ENCODE data around the gene CYFIP1.
"Not testable (repeated sequence)": the region's sequence is repeated elsewhere in the genome, so short reads cannot be mapped to it uniquely, and the experiment has no call there.

CYFIP1 gene

DNA sequence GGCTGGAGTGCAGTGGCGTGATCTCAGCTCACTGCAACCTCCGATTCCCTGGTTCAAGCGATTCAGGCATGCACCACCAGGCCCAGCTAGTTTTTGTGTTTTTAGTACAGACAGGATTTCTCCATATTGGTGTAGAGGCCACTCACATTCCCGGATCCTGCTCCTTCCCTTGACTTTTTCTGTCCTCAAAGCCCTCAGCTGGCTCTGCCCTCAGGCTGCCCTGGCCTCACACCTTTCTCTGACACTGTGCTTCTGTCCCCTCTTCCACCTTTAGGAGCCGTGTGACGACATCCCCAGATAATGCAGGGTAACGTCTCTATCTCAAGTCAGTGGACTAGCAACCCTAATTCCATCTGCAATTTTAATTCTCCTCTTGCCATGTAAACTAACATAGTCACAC is 8.6 kb upstream of the CYFIP1 start:
- no peaks in the 10 kb centered on the region for H3K9me3 ChIP-seq (ENCODE audit: control insufficient read depth, insufficient read depth, low read length)
- H3K27me3 ChIP-seq (ENCODE audit: control insufficient read depth, insufficient read depth, low read length), result no peaks in the 10 kb centered on the region
- H3K4me3 ChIP-seq (ENCODE audit: low read depth, low read length), result no peak overlapping the region
- H3K4me1 ChIP-seq (ENCODE audit: control insufficient read depth, insufficient read depth, low read length), result no peaks in the 10 kb centered on the region
- no peak overlapping the region for H3K9ac ChIP-seq (ENCODE audit: low read depth, low read length)
- no peaks in the 10 kb centered on the region for H3K36me3 ChIP-seq (ENCODE audit: control insufficient read depth, insufficient read depth, low read length)

DNA sequence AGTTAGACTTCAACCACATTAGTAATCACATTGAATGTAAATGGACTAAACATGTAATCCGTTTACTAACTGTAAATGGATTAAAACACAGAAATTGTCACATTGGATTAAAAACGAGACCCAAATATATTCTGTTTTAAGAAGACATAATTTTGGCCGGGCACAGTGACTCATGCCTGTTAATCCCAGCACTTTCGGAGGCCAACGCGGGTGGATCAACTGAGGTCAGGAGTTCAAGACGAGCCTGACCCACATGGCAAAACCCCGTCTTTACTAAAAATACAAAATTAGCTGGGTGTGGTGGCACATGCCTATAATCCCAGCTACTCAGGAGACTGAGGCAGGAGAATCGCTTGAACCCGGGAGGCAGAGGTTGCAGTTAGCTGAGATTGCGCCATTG is 1.8 kb upstream of the CYFIP1 start:
- H3K27me3 ChIP-seq (ENCODE audit: control insufficient read depth, insufficient read depth, low read length), result peaks cover 22% of the 10 kb centered on the region
- H3K36me3 ChIP-seq (ENCODE audit: control insufficient read depth, insufficient read depth, low read length); H3K4me3 ChIP-seq (ENCODE audit: low read depth, low read length); H3K9ac ChIP-seq (ENCODE audit: low read depth, low read length); H3K9me3 ChIP-seq (ENCODE audit: control insufficient read depth, insufficient read depth, low read length); H3K4me1 ChIP-seq (ENCODE audit: control insufficient read depth, insufficient read depth, low read length): not testable (repeated sequence)

GRCh38 chr15:22981051-22981840 is 1.1 kb upstream of the CYFIP1 start:
- H3K4me1 ChIP-seq (ENCODE audit: control insufficient read depth, insufficient read depth, low read length), result peaks cover 2% of the 10 kb centered on the region
- no peaks in the 10 kb centered on the region for H3K36me3 ChIP-seq (ENCODE audit: control insufficient read depth, insufficient read depth, low read length)
- no peaks in the 10 kb centered on the region for H3K9me3 ChIP-seq (ENCODE audit: control insufficient read depth, insufficient read depth, low read length)
- H3K27me3 ChIP-seq (ENCODE audit: control insufficient read depth, insufficient read depth, low read length), result peaks cover 22% of the 10 kb centered on the region
- peak overlapping the region; percentile 63 for H3K4me3 ChIP-seq (ENCODE audit: low read depth, low read length)
- peak overlapping the region; percentile 54 for H3K9ac ChIP-seq (ENCODE audit: low read depth, low read length)

- Histone ChIP-seq H3K9ac (ENCODE audit: low read depth, low read length) (no peak overlapping the region), H3K4me1 (ENCODE audit: control insufficient read depth, insufficient read depth, low read length) (peaks cover 2% of the 10 kb centered on the region), H3K27me3 (ENCODE audit: control insufficient read depth, insufficient read depth, low read length) (peaks cover 22% of the 10 kb centered on the region), H3K9me3 (ENCODE audit: control insufficient read depth, insufficient read depth, low read length) (no peaks in the 10 kb centered on the region), H3K4me3 (ENCODE audit: low read depth, low read length) (peak overlapping the region; percentile 68), H3K36me3 (ENCODE audit: control insufficient read depth, insufficient read depth, low read length) (no peaks in the 10 kb centered on the region)
Observed at GRCh38 chr15:22979238-22980188, 655 bp downstream of the CYFIP1 start.

DNA sequence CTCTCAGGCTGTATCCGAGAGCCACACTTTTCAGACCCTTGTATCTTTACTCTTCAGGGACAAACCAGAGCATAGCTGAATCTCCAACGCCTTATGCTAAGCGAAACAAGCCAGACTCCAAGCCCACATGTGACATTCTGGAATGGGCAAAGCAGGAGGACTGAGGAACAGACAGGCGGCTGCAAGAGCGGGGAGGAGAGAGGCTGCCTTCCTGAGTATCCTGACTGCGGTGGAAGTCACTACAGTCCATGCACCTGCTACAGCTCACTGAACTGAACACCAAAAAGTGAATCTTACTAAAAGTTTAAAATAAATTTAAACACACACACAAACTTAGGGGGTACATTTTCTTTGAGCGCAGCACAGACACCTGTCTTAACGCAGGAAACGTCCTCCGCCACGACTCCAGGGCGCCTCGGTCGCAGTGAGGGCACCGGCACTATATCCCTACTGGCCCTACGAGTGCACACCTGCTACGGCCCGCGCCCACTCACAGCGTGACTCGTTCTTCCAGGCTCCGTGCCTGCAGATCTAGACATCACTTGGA is 1.4 kb downstream of the CYFIP1 start:
- Histone ChIP-seq H3K4me1 (ENCODE audit: control insufficient read depth, insufficient read depth, low read length) (peaks cover 2% of the 10 kb centered on the region), H3K9me3 (ENCODE audit: control insufficient read depth, insufficient read depth, low read length) (no peaks in the 10 kb centered on the region), H3K27me3 (ENCODE audit: control insufficient read depth, insufficient read depth, low read length) (peaks cover 22% of the 10 kb centered on the region), H3K36me3 (ENCODE audit: control insufficient read depth, insufficient read depth, low read length) (no peaks in the 10 kb centered on the region), H3K9ac (ENCODE audit: low read depth, low read length) (no peak overlapping the region), H3K4me3 (ENCODE audit: low read depth, low read length) (peak overlapping the region; percentile 68)

DNA sequence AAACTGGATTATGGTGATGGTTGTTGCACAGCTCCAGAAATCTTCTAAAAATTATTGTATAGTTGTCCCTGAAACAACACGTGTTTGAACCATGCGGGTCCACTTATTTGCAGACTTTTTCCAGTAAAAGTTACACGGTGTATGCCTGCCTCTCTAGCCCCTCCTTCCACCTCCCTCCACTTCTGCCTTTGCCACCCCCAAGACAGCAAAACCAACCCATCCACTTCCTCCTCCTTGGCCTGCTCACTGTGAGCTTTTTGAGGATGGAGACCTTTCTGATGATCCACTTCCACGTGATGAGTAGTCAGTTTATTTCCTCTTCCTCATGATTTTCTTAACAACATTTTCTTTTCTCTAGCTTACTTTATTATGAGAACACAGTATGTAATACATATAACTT is 5.4 kb downstream of the CYFIP1 start:
- Histone ChIP-seq H3K36me3 (ENCODE audit: control insufficient read depth, insufficient read depth, low read length) (no peaks in the 10 kb centered on the region), H3K9me3 (ENCODE audit: control insufficient read depth, insufficient read depth, low read length) (no peaks in the 10 kb centered on the region), H3K27me3 (ENCODE audit: control insufficient read depth, insufficient read depth, low read length) (peaks cover 15% of the 10 kb centered on the region), H3K4me1 (ENCODE audit: control insufficient read depth, insufficient read depth, low read length) (no peaks in the 10 kb centered on the region), H3K9ac (ENCODE audit: low read depth, low read length) (no peak overlapping the region), H3K4me3 (ENCODE audit: low read depth, low read length) (no peak overlapping the region)

GRCh38 chr15:22973987-22974386 is 6.2 kb downstream of the CYFIP1 start:
- Histone ChIP-seq H3K9me3 (ENCODE audit: control insufficient read depth, insufficient read depth, low read length) (no peaks in the 10 kb centered on the region), H3K4me3 (ENCODE audit: low read depth, low read length) (no peak overlapping the region), H3K36me3 (ENCODE audit: control insufficient read depth, insufficient read depth, low read length) (no peaks in the 10 kb centered on the region), H3K27me3 (ENCODE audit: control insufficient read depth, insufficient read depth, low read length) (peaks cover 8% of the 10 kb centered on the region), H3K4me1 (ENCODE audit: control insufficient read depth, insufficient read depth, low read length) (no peaks in the 10 kb centered on the region), H3K9ac (ENCODE audit: low read depth, low read length) (no peak overlapping the region)

GRCh38 chr15:22973286-22973685 is 6.9 kb downstream of the CYFIP1 start:
- Histone ChIP-seq H3K36me3 (ENCODE audit: control insufficient read depth, insufficient read depth, low read length) (no peaks in the 10 kb centered on the region), H3K9ac (ENCODE audit: low read depth, low read length) (no peak overlapping the region), H3K9me3 (ENCODE audit: control insufficient read depth, insufficient read depth, low read length) (no peaks in the 10 kb centered on the region), H3K27me3 (ENCODE audit: control insufficient read depth, insufficient read depth, low read length) (peaks cover under 1% of the 10 kb centered on the region), H3K4me3 (ENCODE audit: low read depth, low read length) (no peak overlapping the region), H3K4me1 (ENCODE audit: control insufficient read depth, insufficient read depth, low read length) (peaks cover 5% of the 10 kb centered on the region)

DNA sequence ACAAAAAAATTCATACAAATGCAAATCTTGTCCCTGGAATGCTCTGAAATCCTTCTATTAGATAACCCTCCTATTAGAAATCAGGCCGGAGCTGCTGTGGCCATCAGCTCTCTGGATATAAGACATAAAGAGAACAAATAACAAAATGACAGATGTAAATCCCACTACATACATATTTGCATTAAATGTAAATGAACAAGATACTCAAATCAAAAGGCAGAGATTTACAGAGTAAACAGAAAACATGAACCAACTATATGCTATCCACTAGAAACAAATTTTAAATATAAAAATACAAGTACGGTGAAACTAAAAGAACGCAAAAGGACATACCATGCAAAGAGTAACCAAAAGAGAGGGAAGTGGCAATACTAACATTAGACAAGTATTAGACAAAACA is 10.7 kb downstream of the CYFIP1 start:
- H3K27me3 ChIP-seq (ENCODE audit: control insufficient read depth, insufficient read depth, low read length), result no peaks in the 10 kb centered on the region
- H3K4me1 ChIP-seq (ENCODE audit: control insufficient read depth, insufficient read depth, low read length), result peaks cover 5% of the 10 kb centered on the region
- no peaks in the 10 kb centered on the region for H3K9me3 ChIP-seq (ENCODE audit: control insufficient read depth, insufficient read depth, low read length)
- H3K4me3 ChIP-seq (ENCODE audit: low read depth, low read length), result no peak overlapping the region
- no peak overlapping the region for H3K9ac ChIP-seq (ENCODE audit: low read depth, low read length)
- H3K36me3 ChIP-seq (ENCODE audit: control insufficient read depth, insufficient read depth, low read length), result no peaks in the 10 kb centered on the region

- H3K9me3 ChIP-seq (ENCODE audit: control insufficient read depth, insufficient read depth, low read length), result no peaks in the 10 kb centered on the region
- peaks cover 5% of the 10 kb centered on the region for H3K4me1 ChIP-seq (ENCODE audit: control insufficient read depth, insufficient read depth, low read length)
- no peak overlapping the region for H3K9ac ChIP-seq (ENCODE audit: low read depth, low read length)
- H3K27me3 ChIP-seq (ENCODE audit: control insufficient read depth, insufficient read depth, low read length), result no peaks in the 10 kb centered on the region
- no peaks in the 10 kb centered on the region for H3K36me3 ChIP-seq (ENCODE audit: control insufficient read depth, insufficient read depth, low read length)
- no peak overlapping the region for H3K4me3 ChIP-seq (ENCODE audit: low read depth, low read length)
Observed at GRCh38 chr15:22968366-22968765, 11.8 kb downstream of the CYFIP1 start.

DNA sequence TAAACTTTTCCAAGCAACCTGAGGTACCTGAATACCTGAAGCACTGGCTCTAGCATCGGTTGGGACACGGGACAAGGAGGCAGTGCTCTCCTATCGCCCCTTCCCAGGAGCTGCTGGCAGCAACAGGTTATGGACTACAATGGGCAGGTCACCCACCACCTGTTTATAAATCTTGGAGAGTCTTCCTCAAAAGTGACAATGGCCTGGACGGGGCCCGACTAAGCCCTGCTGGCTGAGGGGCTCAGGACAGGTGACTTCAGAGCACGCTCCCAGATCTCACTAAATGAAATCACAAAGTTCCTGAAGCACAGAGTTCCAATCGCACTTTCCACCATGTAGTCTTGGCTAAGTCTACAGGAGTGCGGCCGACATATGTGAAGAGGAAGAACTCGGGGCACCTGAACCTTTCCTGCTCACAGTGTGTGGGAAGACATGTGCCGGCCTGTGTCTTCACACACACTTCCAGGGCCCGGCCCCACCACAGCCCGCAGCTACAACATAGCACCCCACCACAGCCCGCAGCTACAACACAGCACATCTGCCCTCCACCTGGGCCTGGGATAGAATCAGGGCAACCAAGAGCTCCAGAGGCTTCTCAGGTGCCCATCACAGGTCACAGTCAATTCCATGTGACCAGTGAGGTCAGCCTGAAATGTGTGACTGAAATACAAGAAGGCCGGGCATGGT is 12.9 kb downstream of the CYFIP1 start:
- Histone ChIP-seq H3K9ac (ENCODE audit: low read depth, low read length) (no peak overlapping the region), H3K9me3 (ENCODE audit: control insufficient read depth, insufficient read depth, low read length) (no peaks in the 10 kb centered on the region), H3K4me3 (ENCODE audit: low read depth, low read length) (no peak overlapping the region), H3K27me3 (ENCODE audit: control insufficient read depth, insufficient read depth, low read length) (no peaks in the 10 kb centered on the region), H3K4me1 (ENCODE audit: control insufficient read depth, insufficient read depth, low read length) (peaks cover 5% of the 10 kb centered on the region), H3K36me3 (ENCODE audit: control insufficient read depth, insufficient read depth, low read length) (no peaks in the 10 kb centered on the region)
